PC-9 (cell line): Measurements from ENCODE around the gene SND1.

ENCODE experiments used
- CTCF ChIP-seq: fragments of 200-600 bp; sonication (generic); conservative IDR thresholded peaks from 2 replicates; pipeline ENCODE4 v1.6.1; 2017; ENCODE audit warnings: mixed run types, antibody characterized with exemption, mild to moderate bottlenecking, moderate library complexity
- EZH2 ChIP-seq: fragments of 200-600 bp; sonication (generic); IDR thresholded peaks from 2 replicates; pipeline ENCODE4 v1.8.0; 2017; ENCODE audit warnings: antibody characterized with exemption, low read depth

GRCh38 chr7:127699853-127700252 is 47.9 kb downstream of the SND1 start:
- TF ChIP-seq EZH2 (no peak), CTCF (no peak)
